Rectal smooth muscle tissue (tissue), 1 donor: ENCODE results near the gene OR2C1.

Experiments used
- H3K27ac ChIP-seq: one replicate; pipeline ENCODE4 v1.7.0; 2013; ENCODE audit warnings: low read depth, low read length, inconsistent platforms
- H3K27me3 ChIP-seq: one replicate; pipeline ENCODE4 v1.7.0; 2013; ENCODE audit warnings: low read length; ENCODE audit not compliant: control insufficient read depth, insufficient read depth
- H3K36me3 ChIP-seq: one replicate; pipeline ENCODE4 v1.7.0; 2013; ENCODE audit warnings: low read length; ENCODE audit not compliant: control insufficient read depth, insufficient read depth
- H3K4me1 ChIP-seq: one replicate; pipeline ENCODE4 v1.7.0; 2013; ENCODE audit warnings: low read length; ENCODE audit not compliant: control insufficient read depth, insufficient read depth
- H3K4me3 ChIP-seq: one replicate; pipeline ENCODE4 v1.7.0; 2013; ENCODE audit warnings: low read length
- H3K9ac ChIP-seq: one replicate; pipeline ENCODE4 v1.7.0; 2013; ENCODE audit warnings: low read length

The OR2C1 gene

DNA sequence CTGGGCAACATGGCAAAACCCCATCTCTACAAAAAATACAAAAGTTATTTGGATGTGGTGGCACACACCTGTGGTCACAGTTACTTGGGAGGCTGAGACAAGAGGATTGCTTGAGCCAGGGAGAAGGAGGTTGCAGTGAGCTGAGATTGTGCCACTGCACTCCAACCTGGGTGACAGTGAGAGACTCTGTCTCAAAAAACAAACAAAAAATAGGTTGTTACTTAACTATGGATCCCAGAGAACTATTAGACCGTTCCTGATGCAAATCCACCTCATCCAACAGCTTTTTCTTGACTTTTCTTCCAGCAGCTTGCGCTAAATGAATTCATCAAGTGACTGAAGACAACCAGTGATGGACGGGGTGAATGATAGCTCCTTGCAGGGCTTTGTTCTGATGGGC, at the start of gene OR2C1:
OR2C1 (plus strand) TSS at position 301 of the 400 bp plus-strand sequence; CDS start at position 353, 52 bp downstream.
- Histone ChIP-seq H3K4me1 (no peaks in the 10 kb centered on the region), H3K4me3 (no peak within 1 kb of the TSS), H3K36me3 (no peaks in the 10 kb centered on the region), H3K27ac (no peak within 1 kb of the TSS), H3K27me3 (no peaks in the 10 kb centered on the region), H3K9ac (no peak within 1 kb of the TSS)

DNA sequence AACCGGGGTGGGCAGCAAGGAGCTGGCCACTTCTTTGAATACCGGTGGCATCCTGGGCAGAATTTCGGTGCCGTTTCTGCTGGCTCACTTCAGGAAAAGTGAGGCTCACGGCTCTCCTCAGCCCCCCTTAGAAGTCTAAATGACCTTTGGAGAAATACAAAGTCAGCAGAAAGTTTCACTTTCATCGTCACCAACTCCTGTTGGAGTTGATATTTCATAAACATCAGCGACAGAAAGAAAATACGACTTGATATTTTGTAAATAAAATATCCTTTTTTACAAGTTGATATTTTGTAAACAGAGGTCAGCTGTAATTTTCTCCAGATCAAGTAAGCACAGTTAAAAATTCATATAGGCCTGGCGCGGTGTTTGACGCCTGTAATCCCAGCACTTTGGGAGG, 49.6 kb upstream of the OR2C1 start:
- peak overlapping the region; percentile 97 for H3K4me3 ChIP-seq
- peak overlapping the region; percentile 96 for H3K27ac ChIP-seq
- H3K4me1 ChIP-seq: peaks cover 7% of the 10 kb centered on the region
- H3K36me3 ChIP-seq: peaks cover 15% of the 10 kb centered on the region
- peak overlapping the region; percentile 84 for H3K9ac ChIP-seq
- no peaks in the 10 kb centered on the region for H3K27me3 ChIP-seq

DNA sequence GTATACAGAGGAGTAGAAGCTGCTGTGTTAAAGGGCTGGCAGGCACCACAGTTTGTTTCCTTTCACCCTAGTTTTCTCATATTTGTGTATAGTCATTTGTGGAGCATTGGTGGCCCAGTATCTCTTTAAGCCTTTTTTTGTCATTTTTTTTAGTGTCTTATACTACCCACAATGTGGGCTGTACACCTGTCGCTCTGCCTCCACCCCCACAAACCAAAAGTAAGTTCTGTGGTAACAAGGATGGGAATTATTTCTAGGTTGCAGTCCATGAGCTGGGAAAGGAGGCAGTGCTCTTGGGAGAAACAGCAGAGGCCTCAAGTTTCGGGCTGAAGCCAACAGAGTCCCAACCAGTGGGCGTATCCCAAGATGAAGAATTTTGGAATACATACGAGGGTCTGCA, 44.2 kb upstream of the OR2C1 start:
- no peaks in the 10 kb centered on the region for H3K4me1 ChIP-seq
- H3K9ac ChIP-seq: no peak overlapping the region
- H3K4me3 ChIP-seq: no peak overlapping the region
- no peak overlapping the region for H3K27ac ChIP-seq
- peaks cover 24% of the 10 kb centered on the region for H3K36me3 ChIP-seq
- no peaks in the 10 kb centered on the region for H3K27me3 ChIP-seq

DNA sequence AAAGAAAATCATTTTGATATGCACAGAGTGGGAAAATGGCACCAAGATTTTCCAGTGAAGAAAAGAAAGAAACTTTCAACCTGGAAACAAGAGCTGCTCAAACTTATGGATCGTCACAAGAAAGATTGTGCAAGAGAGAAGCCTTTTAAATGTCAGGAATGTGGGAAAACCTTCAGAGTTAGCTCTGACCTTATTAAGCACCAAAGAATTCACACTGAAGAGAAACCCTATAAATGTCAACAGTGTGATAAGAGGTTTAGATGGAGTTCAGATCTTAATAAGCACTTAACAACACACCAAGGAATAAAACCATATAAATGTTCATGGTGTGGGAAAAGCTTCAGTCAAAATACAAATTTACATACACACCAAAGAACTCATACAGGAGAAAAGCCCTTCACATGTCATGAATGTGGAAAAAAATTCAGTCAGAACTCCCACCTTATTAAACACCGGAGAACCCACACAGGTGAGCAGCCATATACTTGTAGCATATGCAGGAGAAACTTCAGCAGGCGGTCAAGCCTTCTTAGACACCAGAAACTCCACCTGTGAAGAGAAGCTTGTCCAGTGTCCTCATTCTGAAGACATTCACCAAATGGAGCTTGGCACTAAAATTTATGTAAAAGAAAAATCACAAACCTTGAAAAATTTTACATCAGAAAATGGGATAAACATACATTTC, 38.2 kb upstream of the OR2C1 start:
- Histone ChIP-seq H3K27me3 (no peaks in the 10 kb centered on the region), H3K4me3 (no peak overlapping the region), H3K36me3 (peaks cover 18% of the 10 kb centered on the region), H3K9ac (no peak overlapping the region), H3K27ac (no peak overlapping the region), H3K4me1 (no peaks in the 10 kb centered on the region)

DNA sequence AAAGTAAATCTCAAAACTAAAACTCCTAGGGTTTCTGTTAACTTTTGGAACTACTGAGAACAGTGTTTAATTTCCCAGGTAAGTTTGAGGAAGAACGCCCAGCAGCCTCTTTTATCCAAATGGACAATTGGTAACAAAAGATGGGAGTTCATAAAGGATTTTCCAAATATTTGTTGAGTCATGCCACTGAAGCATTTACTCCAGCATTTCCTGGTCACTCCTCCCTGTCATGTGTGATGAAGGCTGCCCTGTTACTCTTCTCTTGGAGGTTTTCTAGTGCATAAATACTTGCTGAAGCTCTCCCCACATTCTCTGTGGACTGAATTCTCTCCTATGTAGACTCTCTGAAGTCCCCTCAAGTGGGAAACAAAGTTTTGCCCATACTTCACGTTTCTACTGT, 33.9 kb upstream of the OR2C1 start:
- H3K4me1 ChIP-seq: no peaks in the 10 kb centered on the region
- peaks cover 6% of the 10 kb centered on the region for H3K36me3 ChIP-seq
- no peak overlapping the region for H3K27ac ChIP-seq
- H3K4me3 ChIP-seq: no peak overlapping the region
- H3K9ac ChIP-seq: no peak overlapping the region
- H3K27me3 ChIP-seq: no peaks in the 10 kb centered on the region

DNA sequence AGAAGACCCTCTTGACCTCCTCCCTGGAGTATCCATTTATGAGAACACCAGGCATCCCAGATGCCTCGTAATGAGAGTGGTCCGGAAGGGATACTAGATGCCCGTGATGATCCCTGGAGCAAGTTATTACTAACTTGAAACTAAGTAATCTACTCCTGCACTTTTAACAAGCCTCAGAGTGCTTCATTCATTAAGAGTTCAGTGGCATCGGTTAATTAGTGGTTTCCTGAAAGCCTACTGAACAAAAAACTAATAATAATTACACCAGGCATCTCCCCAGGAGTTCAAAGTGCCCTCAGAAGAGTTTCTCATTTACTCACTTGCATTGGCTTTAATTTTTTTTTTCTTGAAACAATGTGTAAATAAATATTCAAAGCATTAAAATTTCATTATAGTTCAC, 28.2 kb upstream of the OR2C1 start:
- Histone ChIP-seq H3K27ac (no peak overlapping the region), H3K4me3 (no peak overlapping the region), H3K27me3 (no peaks in the 10 kb centered on the region), H3K4me1 (no peaks in the 10 kb centered on the region), H3K9ac (no peak overlapping the region), H3K36me3 (no peaks in the 10 kb centered on the region)

DNA sequence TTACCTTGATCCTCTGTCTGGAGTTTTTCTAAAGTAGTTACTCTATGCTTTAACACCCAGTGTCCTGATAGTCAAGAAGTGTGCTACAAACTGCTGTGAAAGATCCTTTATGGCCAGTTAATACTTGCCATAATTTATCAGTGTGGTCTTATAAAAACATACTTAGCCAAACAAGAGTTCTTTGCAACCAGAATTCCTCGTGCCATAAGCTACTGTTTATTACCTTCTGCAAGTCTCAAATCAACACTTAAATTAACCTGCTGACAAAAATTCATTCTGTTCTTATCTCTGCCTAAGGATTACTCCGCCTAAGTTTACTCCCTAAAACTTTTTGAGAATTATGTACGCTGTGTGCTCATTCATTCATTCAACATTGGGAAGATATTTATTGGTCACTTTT, 27.6 kb upstream of the OR2C1 start:
- H3K36me3 ChIP-seq: no peaks in the 10 kb centered on the region
- H3K27me3 ChIP-seq: no peaks in the 10 kb centered on the region
- H3K4me1 ChIP-seq: no peaks in the 10 kb centered on the region
- no peak overlapping the region for H3K9ac ChIP-seq
- H3K27ac ChIP-seq: no peak overlapping the region
- no peak overlapping the region for H3K4me3 ChIP-seq

DNA sequence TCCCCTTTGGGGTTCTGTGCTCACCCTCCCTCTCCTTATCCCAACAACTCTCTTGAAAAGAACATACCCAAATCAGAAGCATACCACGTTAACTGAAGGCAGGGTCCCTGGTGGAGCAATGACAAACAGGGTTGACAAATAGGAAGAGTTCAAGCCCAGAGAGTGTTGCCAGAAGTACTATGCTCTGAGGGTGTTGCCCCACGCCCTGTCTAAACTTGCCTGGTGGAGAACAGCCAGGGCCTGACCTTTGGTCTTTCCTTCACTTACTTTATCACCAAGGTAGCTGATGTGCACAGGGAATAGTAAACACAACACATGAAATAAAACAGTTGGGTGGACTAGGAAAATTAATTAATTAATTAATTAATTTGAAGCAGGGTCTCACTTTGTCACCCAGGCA, 27.0 kb upstream of the OR2C1 start:
- Histone ChIP-seq H3K27ac (no peak overlapping the region), H3K4me3 (no peak overlapping the region), H3K36me3 (no peaks in the 10 kb centered on the region), H3K4me1 (no peaks in the 10 kb centered on the region), H3K27me3 (no peaks in the 10 kb centered on the region), H3K9ac (no peak overlapping the region)

DNA sequence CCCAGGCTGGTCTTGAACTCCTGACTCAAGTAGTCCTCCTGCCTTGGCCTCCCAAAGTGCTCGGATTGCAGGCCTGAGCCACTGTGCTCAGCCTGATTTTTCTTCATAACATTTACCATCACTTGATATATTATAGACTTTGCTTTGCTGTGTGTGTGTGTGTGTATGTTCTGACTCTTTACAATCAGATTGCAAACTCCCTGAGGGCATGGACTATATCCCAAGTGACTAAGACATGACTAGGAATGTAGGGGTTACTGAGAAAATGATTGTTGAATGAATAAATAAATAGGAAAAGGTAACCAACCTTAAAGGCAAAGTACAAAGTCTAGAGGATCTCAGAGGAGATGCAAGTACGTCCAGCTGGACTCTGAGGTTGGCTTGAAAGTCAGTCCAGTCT, 9.6 kb upstream of the OR2C1 start:
- H3K27me3 ChIP-seq: no peaks in the 10 kb centered on the region
- H3K9ac ChIP-seq: no peak overlapping the region
- no peaks in the 10 kb centered on the region for H3K36me3 ChIP-seq
- H3K4me1 ChIP-seq: no peaks in the 10 kb centered on the region
- no peak overlapping the region for H3K27ac ChIP-seq
- no peak overlapping the region for H3K4me3 ChIP-seq

DNA sequence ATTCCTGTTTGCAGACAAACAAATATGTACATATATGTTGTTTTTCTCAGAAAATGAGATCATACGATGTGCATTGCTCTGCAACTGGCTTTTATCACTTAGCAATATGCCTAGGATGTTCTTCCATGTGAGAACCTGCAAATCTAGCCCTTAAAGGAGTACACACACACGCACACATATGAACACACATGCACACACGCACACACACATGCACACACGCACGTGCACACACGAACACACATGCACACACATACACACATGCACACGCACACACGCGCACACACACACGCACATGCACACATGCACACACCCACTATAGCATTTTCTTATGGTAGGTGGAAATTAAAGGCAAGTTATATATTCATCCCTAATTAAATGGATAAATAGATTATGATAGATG, 8.1 kb upstream of the OR2C1 start:
- no peaks in the 10 kb centered on the region for H3K36me3 ChIP-seq
- H3K4me1 ChIP-seq: no peaks in the 10 kb centered on the region
- no peak overlapping the region for H3K27ac ChIP-seq
- H3K9ac ChIP-seq: no peak overlapping the region
- no peak overlapping the region for H3K4me3 ChIP-seq
- H3K27me3 ChIP-seq: no peaks in the 10 kb centered on the region

DNA sequence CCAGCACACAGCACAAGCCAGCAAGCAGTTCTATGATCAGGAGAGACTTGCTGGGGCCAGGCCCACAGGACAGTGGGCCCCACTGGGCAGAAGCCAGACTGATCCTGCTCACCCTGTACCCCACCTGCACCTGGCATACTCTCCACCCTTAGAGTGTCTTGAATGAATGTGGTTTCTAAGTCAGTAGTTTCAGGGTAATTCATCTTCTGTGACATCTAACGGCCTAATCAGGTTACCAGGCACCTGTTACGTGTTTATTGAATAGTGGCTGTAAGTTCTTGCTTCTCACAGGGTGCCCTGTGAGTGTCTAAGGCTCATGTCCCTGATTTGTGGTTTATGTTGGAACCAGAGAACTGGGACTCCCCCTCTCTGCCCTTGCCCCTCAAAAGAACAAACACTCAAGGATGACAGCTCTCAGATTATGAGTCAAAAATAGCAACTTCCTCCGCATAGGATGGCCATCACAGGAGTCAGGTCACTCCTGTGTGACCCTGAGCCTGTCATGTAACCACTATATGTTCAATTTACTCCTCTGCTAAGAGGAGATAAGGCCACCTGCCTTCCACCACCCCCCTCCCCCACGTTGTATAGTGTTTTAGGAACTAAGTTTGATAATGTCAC, 7.0 kb upstream of the OR2C1 start:
- H3K27ac ChIP-seq: no peak overlapping the region
- no peaks in the 10 kb centered on the region for H3K27me3 ChIP-seq
- H3K4me1 ChIP-seq: no peaks in the 10 kb centered on the region

DNA sequence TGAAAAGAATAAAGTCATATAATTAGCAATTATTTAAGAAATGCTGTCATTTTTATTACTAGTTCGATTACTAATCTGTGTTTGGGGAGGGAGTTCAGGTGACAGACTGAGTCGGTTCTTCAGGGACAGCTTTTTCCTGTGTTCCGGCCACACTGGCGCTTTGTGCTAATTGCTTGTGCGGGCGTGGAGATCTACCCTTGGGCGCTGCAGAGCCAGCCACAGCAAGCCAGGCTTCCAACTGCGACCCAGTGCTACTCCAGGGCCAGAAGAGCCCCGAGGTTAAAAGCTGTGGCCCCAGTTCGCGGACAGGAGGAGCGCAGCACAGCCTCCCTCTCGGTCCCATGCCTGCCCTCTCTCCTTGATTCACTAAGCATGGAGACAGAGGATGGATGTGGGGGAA, 6.5 kb upstream of the OR2C1 start:
- Histone ChIP-seq H3K36me3 (no peaks in the 10 kb centered on the region), H3K27me3 (no peaks in the 10 kb centered on the region), H3K4me3 (no peak overlapping the region), H3K4me1 (no peaks in the 10 kb centered on the region), H3K27ac (no peak overlapping the region), H3K9ac (no peak overlapping the region)

More for the DNA sequence above, 7.0 kb upstream of the OR2C1 start:
- Histone ChIP-seq H3K4me3 (no peak overlapping the region), H3K36me3 (no peaks in the 10 kb centered on the region), H3K9ac (no peak overlapping the region)

DNA sequence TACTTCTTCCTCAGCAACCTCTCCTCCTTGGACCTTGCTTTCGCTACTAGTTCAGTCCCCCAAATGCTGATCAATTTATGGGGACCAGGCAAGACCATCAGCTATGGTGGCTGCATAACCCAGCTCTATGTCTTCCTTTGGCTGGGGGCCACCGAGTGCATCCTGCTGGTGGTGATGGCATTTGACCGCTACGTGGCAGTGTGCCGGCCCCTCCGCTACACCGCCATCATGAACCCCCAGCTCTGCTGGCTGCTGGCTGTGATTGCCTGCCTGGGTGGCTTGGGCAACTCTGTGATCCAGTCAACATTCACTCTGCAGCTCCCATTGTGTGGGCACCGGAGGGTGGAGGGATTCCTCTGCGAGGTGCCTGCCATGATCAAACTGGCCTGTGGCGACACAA, 429 bp downstream of the OR2C1 start:
- Histone ChIP-seq H3K4me1 (no peaks in the 10 kb centered on the region), H3K9ac (no peak overlapping the region), H3K36me3 (no peaks in the 10 kb centered on the region), H3K27me3 (no peaks in the 10 kb centered on the region), H3K27ac (no peak overlapping the region), H3K4me3 (no peak overlapping the region)
